HEK293 (cell line): ENCODE data around the gene SLC35F6.

Experiments used
- CTCF ChIA-PET: fragments of 350-600 bp; formaldehyde crosslinking; extraction: SDS; loops from one replicate; lab custom pipeline; 2021; ENCODE audit warnings: antibody characterized with exemption; lab: Yijun Ruan, JAX
- POLR2A ChIA-PET: fragments of 300-600 bp; formaldehyde crosslinking; extraction: SDS; loops from one replicate; lab custom pipeline; 2020; ENCODE audit warnings: antibody characterized with exemption, inconsistent platforms; lab: Yijun Ruan, JAX
- H3K27ac ChIP-seq: fragments of 200-500 bp; sonication (Bioruptor generic); 2 replicates; pipeline ENCODE4 v1.5.1; 2014; ENCODE audit warnings: low read depth, low read length, control low read depth, inconsistent platforms; ENCODE audit errors: extremely low read depth
- H3K36me3 ChIP-seq, 2 experiments: fragments of 200-500 bp in 1 of 2; sonication (Bioruptor generic) in 1 of 2; 1 replicate in 1 of 2; 2 replicates in 1 of 2; pipeline ENCODE4 v1.5.1; 2014 to 2017; ENCODE audit warnings: inconsistent platforms in 2 of 2, low read length in 2 of 2; ENCODE audit not compliant: control insufficient read depth in 2 of 2, insufficient read depth in 1 of 2
- H3K4me1 ChIP-seq: fragments of 200-500 bp; sonication (Bioruptor generic); 2 replicates; pipeline ENCODE4 v1.5.1; 2014; ENCODE audit warnings: mild to moderate bottlenecking, low read length, inconsistent platforms; ENCODE audit not compliant: control insufficient read depth, insufficient read depth
- H3K4me3 ChIP-seq: 2 replicates; pipeline ENCODE4 v1.5.1; 2011; ENCODE audit warnings: low read depth, mild to moderate bottlenecking, control low read depth, low read length, moderate library complexity
- H3K9me3 ChIP-seq: fragments of 200-500 bp; sonication (Bioruptor generic); 2 replicates; pipeline ENCODE4 v1.5.1; 2014; ENCODE audit warnings: low read depth, low read length, inconsistent platforms; ENCODE audit not compliant: control insufficient read depth, insufficient read depth
- KLF1 ChIP-seq: fragments of 450-650 bp; formaldehyde crosslinking; IDR thresholded peaks from 2 replicates; pipeline ENCODE4 v1.5.1; 2016; ENCODE audit warnings: missing biosample characterization, missing genetic modification characterization
- KLF8 ChIP-seq: fragments of 450-650 bp; formaldehyde crosslinking; IDR thresholded peaks from 2 replicates; pipeline ENCODE4 v1.5.1; 2016; ENCODE audit warnings: missing biosample characterization, missing genetic modification characterization
- KLF9 ChIP-seq: fragments of 450-650 bp; formaldehyde crosslinking; IDR thresholded peaks from 2 replicates; pipeline ENCODE4 v1.5.1; 2016; ENCODE audit warnings: missing biosample characterization, missing genetic modification characterization, low read depth
- MZF1 ChIP-seq: fragments of 450-650 bp; formaldehyde crosslinking; IDR thresholded peaks from 2 replicates; pipeline ENCODE4 v1.5.1; 2017; ENCODE audit warnings: missing biosample characterization, missing genetic modification characterization, borderline replicate concordance
- REPIN1 ChIP-seq: fragments of 450-650 bp; formaldehyde crosslinking; IDR thresholded peaks from 2 replicates; pipeline ENCODE4 v1.5.1; 2017; ENCODE audit warnings: missing biosample characterization, missing genetic modification characterization, low read depth
- SCRT1 ChIP-seq: fragments of 450-650 bp; formaldehyde crosslinking; IDR thresholded peaks from 2 replicates; pipeline ENCODE4 v1.5.1; 2016; ENCODE audit warnings: missing biosample characterization, missing genetic modification characterization, borderline replicate concordance
- ZFP3 ChIP-seq: fragments of 450-650 bp; formaldehyde crosslinking; IDR thresholded peaks from 2 replicates; pipeline ENCODE4 v1.5.1; 2016; ENCODE audit warnings: low read depth, missing biosample characterization, missing genetic modification characterization
- ZNF112 ChIP-seq: fragments of 450-650 bp; formaldehyde crosslinking; IDR thresholded peaks from 2 replicates; pipeline ENCODE4 v1.5.0; 2017; ENCODE audit warnings: missing biosample characterization, missing genetic modification characterization
- ZNF114 ChIP-seq: fragments of 450-650 bp; formaldehyde crosslinking; IDR thresholded peaks from 2 replicates; pipeline ENCODE4 v1.5.0; 2017; ENCODE audit warnings: missing biosample characterization, missing genetic modification characterization
- ZNF169 ChIP-seq: fragments of 450-650 bp; formaldehyde crosslinking; IDR thresholded peaks from 2 replicates; pipeline ENCODE4 v1.5.1; 2016; ENCODE audit warnings: missing biosample characterization, missing genetic modification characterization
- ZNF175 ChIP-seq: fragments of 450-650 bp; formaldehyde crosslinking; IDR thresholded peaks from 2 replicates; pipeline ENCODE4 v1.5.1; 2016; ENCODE audit warnings: missing biosample characterization, missing genetic modification characterization
- ZNF2 ChIP-seq: fragments of 450-650 bp; formaldehyde crosslinking; IDR thresholded peaks from 2 replicates; pipeline ENCODE4 v1.5.1; 2016; ENCODE audit warnings: missing biosample characterization, missing genetic modification characterization
- ZNF292 ChIP-seq: fragments of 450-650 bp; formaldehyde crosslinking; IDR thresholded peaks from 2 replicates; pipeline ENCODE4 v1.5.1; 2016; ENCODE audit warnings: low read depth, missing biosample characterization, missing genetic modification characterization, borderline replicate concordance
- ZNF423 ChIP-seq: fragments of 450-650 bp; formaldehyde crosslinking; IDR thresholded peaks from 2 replicates; pipeline ENCODE4 v1.5.1; 2016; ENCODE audit warnings: missing biosample characterization, missing genetic modification characterization
- ZNF510 ChIP-seq: fragments of 450-650 bp; formaldehyde crosslinking; IDR thresholded peaks from 2 replicates; pipeline ENCODE4 v1.5.1; 2018; ENCODE audit warnings: mild to moderate bottlenecking, missing genetic modification characterization, missing biosample characterization; ENCODE audit not compliant: insufficient replicate concordance
- ZNF626 ChIP-seq: fragments of 450-650 bp; sonication (Bioruptor Pico); formaldehyde crosslinking; IDR thresholded peaks from 2 replicates; pipeline ENCODE4 v1.5.1; 2018; ENCODE audit warnings: missing biosample characterization, missing genetic modification characterization, inconsistent platforms
- ZNF654 ChIP-seq: fragments of 450-650 bp; formaldehyde crosslinking; IDR thresholded peaks from 2 replicates; pipeline ENCODE4 v1.5.1; 2016; ENCODE audit warnings: low read depth, missing biosample characterization, missing genetic modification characterization
- ZNF701 ChIP-seq: fragments of 450-650 bp; formaldehyde crosslinking; IDR thresholded peaks from 2 replicates; pipeline ENCODE4 v1.5.1; 2016; ENCODE audit warnings: missing biosample characterization, missing genetic modification characterization
- ZNF76 ChIP-seq: fragments of 450-650 bp; formaldehyde crosslinking; IDR thresholded peaks from 2 replicates; pipeline ENCODE4; 2016; ENCODE audit warnings: low read depth, missing biosample characterization, missing genetic modification characterization, borderline replicate concordance
- ZNF830 ChIP-seq: fragments of 450-650 bp; IDR thresholded peaks from 2 replicates; pipeline ENCODE4 v1.5.0; 2018; ENCODE audit warnings: missing biosample characterization, missing genetic modification characterization, low read depth, mild to moderate bottlenecking, moderate library complexity
- ZSCAN16 ChIP-seq: fragments of 450-650 bp; formaldehyde crosslinking; IDR thresholded peaks from 2 replicates; pipeline ENCODE4 v1.5.1; 2016; ENCODE audit warnings: missing biosample characterization, missing genetic modification characterization
- ZSCAN30 ChIP-seq: fragments of 450-650 bp; IDR thresholded peaks from 2 replicates; pipeline ENCODE4 v1.5.1; 2018; ENCODE audit warnings: missing biosample characterization, mild to moderate bottlenecking, missing genetic modification characterization, moderate library complexity
- TF ChIP-seq, protein P1 (sequence below): fragments of 450-650 bp; formaldehyde crosslinking; IDR thresholded peaks from 2 replicates; pipeline ENCODE4 v1.5.1; 2017; ENCODE audit warnings: missing biosample characterization, missing genetic modification characterization
- TF ChIP-seq, protein P2 (sequence below): fragments of 450-650 bp; formaldehyde crosslinking; IDR thresholded peaks from 2 replicates; pipeline ENCODE4 v1.5.1; 2016; ENCODE audit warnings: missing biosample characterization, missing genetic modification characterization
- TF ChIP-seq, protein P3 (sequence below): fragments of 450-650 bp; formaldehyde crosslinking; IDR thresholded peaks from 2 replicates; pipeline ENCODE4 v1.5.1; 2016; ENCODE audit warnings: missing biosample characterization, missing genetic modification characterization
- TF ChIP-seq, protein P4 (sequence below): fragments of 450-650 bp; formaldehyde crosslinking; IDR thresholded peaks from 2 replicates; pipeline ENCODE4 v1.5.1; 2016; ENCODE audit warnings: missing biosample characterization, missing genetic modification characterization
- TF ChIP-seq, protein P5 (sequence below): fragments of 450-650 bp; formaldehyde crosslinking; IDR thresholded peaks from 2 replicates; pipeline ENCODE4 v1.5.1; 2016; ENCODE audit warnings: missing biosample characterization, missing genetic modification characterization

The SLC35F6 gene

DNA sequence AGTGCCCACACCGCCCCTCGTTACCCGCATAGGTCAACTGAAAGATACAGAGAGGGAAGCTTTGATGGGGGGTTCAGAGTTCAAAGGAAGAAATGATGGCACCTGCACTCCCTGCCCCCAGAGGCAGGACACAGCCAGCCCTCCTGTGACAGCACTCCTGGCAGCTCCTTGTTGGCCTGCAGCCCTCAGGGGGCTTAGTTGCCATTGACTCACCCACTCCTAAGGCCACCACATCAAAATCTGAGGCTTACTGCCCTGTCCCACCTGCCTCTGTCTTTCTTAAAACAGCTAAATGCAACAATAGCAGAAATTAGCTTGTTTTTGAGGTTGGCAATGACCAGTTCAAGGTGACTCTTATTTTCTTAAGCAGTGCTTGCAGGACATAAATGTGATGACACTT is 31.6 kb upstream of the SLC35F6 start (continued):
- TF ChIP-seq, protein P1, sequence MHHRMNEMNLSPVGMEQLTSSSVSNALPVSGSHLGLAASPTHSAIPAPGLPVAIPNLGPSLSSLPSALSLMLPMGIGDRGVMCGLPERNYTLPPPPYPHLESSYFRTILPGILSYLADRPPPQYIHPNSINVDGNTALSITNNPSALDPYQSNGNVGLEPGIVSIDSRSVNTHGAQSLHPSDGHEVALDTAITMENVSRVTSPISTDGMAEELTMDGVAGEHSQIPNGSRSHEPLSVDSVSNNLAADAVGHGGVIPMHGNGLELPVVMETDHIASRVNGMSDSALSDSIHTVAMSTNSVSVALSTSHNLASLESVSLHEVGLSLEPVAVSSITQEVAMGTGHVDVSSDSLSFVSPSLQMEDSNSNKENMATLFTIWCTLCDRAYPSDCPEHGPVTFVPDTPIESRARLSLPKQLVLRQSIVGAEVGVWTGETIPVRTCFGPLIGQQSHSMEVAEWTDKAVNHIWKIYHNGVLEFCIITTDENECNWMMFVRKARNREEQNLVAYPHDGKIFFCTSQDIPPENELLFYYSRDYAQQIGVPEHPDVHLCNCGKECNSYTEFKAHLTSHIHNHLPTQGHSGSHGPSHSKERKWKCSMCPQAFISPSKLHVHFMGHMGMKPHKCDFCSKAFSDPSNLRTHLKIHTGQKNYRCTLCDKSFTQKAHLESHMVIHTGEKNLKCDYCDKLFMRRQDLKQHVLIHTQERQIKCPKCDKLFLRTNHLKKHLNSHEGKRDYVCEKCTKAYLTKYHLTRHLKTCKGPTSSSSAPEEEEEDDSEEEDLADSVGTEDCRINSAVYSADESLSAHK (tag by site-specific recombination): no peak
- TF ChIP-seq ZNF292 (tag by site-specific recombination): no peak
- TF ChIP-seq MZF1 (tag by site-specific recombination): no peak
- no peak for TF ChIP-seq ZNF169 (tag by site-specific recombination)
- no peak for TF ChIP-seq ZNF701 (tag by site-specific recombination)
- TF ChIP-seq SCRT1 (tag by site-specific recombination): no peak
- no peak for TF ChIP-seq ZSCAN30 (tag by site-specific recombination)
- no peak for TF ChIP-seq ZSCAN16
- no peak for TF ChIP-seq ZNF114 (tag by site-specific recombination)
- no peak for TF ChIP-seq ZNF510
- no peak for TF ChIP-seq REPIN1
- TF ChIP-seq KLF8 (tag by site-specific recombination): no peak
- no peak for TF ChIP-seq ZFP3 (tag by site-specific recombination)
- no peak for TF ChIP-seq KLF1
- no peak for TF ChIP-seq ZNF76

DNA sequence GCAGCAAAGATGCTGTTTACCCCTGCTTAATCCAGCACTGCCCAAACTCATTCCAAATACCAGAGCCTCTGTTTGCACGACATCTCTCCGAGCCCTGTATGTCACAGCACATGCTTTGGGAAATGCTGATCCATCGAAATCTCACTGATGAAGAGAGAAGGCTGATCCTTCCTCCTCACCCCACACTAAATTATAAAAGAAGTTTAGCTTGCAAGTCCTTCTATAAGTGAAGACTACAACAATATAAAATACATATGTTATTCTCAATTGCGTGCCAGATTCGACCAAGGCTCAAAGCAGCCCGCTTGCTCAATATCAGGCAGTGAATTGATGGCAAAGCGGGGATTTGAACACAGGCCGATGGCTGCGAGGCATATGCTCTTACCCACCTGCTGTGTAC is 30.7 kb upstream of the SLC35F6 start:
- ChIA-PET CTCF (interaction anchor here (0.7 to 1.8 kb wide), 4 partner anchors 11 to 249 kb away, joined by 3 to 8 read pairs (median 5); no protein-coding TSS in a partner anchor), POLR2A (no interaction called here)
- Histone ChIP-seq H3K4me1 (no peaks in the 10 kb centered on the region), H3K36me3 (no peaks in the 10 kb centered on the region), H3K27ac (no peak overlapping the region), H3K9me3 (no peaks in the 10 kb centered on the region), H3K4me3 (no peak overlapping the region)
- TF ChIP-seq, protein P2, sequence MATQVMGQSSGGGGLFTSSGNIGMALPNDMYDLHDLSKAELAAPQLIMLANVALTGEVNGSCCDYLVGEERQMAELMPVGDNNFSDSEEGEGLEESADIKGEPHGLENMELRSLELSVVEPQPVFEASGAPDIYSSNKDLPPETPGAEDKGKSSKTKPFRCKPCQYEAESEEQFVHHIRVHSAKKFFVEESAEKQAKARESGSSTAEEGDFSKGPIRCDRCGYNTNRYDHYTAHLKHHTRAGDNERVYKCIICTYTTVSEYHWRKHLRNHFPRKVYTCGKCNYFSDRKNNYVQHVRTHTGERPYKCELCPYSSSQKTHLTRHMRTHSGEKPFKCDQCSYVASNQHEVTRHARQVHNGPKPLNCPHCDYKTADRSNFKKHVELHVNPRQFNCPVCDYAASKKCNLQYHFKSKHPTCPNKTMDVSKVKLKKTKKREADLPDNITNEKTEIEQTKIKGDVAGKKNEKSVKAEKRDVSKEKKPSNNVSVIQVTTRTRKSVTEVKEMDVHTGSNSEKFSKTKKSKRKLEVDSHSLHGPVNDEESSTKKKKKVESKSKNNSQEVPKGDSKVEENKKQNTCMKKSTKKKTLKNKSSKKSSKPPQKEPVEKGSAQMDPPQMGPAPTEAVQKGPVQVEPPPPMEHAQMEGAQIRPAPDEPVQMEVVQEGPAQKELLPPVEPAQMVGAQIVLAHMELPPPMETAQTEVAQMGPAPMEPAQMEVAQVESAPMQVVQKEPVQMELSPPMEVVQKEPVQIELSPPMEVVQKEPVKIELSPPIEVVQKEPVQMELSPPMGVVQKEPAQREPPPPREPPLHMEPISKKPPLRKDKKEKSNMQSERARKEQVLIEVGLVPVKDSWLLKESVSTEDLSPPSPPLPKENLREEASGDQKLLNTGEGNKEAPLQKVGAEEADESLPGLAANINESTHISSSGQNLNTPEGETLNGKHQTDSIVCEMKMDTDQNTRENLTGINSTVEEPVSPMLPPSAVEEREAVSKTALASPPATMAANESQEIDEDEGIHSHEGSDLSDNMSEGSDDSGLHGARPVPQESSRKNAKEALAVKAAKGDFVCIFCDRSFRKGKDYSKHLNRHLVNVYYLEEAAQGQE: no peak
- no peak for TF ChIP-seq ZNF830 (tag by site-specific recombination)
- TF ChIP-seq KLF9 (tag by site-specific recombination): no peak
- no peak for TF ChIP-seq ZNF423 (tag by site-specific recombination)
- no peak for TF ChIP-seq ZNF654 (tag by site-specific recombination)
- TF ChIP-seq, protein P3, sequence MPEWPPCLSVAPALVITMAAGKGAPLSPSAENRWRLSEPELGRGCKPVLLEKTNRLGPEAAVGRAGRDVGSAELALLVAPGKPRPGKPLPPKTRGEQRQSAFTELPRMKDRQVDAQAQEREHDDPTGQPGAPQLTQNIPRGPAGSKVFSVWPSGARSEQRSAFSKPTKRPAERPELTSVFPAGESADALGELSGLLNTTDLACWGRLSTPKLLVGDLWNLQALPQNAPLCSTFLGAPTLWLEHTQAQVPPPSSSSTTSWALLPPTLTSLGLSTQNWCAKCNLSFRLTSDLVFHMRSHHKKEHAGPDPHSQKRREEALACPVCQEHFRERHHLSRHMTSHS (tag by site-specific recombination): no peak
- TF ChIP-seq, protein P4, sequence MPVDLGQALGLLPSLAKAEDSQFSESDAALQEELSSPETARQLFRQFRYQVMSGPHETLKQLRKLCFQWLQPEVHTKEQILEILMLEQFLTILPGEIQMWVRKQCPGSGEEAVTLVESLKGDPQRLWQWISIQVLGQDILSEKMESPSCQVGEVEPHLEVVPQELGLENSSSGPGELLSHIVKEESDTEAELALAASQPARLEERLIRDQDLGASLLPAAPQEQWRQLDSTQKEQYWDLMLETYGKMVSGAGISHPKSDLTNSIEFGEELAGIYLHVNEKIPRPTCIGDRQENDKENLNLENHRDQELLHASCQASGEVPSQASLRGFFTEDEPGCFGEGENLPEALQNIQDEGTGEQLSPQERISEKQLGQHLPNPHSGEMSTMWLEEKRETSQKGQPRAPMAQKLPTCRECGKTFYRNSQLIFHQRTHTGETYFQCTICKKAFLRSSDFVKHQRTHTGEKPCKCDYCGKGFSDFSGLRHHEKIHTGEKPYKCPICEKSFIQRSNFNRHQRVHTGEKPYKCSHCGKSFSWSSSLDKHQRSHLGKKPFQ (tag by site-specific recombination): no peak
- TF ChIP-seq ZNF175 (tag by site-specific recombination): no peak
- TF ChIP-seq, protein P5, sequence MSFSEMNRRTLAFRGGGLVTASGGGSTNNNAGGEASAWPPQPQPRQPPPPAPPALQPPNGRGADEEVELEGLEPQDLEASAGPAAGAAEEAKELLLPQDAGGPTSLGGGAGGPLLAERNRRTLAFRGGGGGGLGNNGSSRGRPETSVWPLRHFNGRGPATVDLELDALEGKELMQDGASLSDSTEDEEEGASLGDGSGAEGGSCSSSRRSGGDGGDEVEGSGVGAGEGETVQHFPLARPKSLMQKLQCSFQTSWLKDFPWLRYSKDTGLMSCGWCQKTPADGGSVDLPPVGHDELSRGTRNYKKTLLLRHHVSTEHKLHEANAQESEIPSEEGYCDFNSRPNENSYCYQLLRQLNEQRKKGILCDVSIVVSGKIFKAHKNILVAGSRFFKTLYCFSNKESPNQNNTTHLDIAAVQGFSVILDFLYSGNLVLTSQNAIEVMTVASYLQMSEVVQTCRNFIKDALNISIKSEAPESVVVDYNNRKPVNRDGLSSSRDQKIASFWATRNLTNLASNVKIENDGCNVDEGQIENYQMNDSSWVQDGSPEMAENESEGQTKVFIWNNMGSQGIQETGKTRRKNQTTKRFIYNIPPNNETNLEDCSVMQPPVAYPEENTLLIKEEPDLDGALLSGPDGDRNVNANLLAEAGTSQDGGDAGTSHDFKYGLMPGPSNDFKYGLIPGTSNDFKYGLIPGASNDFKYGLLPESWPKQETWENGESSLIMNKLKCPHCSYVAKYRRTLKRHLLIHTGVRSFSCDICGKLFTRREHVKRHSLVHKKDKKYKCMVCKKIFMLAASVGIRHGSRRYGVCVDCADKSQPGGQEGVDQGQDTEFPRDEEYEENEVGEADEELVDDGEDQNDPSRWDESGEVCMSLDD (tag by site-specific recombination): no peak
- TF ChIP-seq ZNF2 (tag by site-specific recombination): no peak
- TF ChIP-seq ZNF112: no peak
- no peak for TF ChIP-seq ZNF626 (tag by site-specific recombination)
